ENCODE data around the gene MOB3A. TPM values are rescaled to one million over a fixed set of nuclear protein-coding genes. Genes with fewer than 3 reads are reported as not detected.
A peak's percentile ranks its signal among the peaks of the same experiment; 100 is the strongest.

Gene MOB3A
- total RNA-seq, 1 donor from 2014 or later, result 66.0 TPM

DNA sequence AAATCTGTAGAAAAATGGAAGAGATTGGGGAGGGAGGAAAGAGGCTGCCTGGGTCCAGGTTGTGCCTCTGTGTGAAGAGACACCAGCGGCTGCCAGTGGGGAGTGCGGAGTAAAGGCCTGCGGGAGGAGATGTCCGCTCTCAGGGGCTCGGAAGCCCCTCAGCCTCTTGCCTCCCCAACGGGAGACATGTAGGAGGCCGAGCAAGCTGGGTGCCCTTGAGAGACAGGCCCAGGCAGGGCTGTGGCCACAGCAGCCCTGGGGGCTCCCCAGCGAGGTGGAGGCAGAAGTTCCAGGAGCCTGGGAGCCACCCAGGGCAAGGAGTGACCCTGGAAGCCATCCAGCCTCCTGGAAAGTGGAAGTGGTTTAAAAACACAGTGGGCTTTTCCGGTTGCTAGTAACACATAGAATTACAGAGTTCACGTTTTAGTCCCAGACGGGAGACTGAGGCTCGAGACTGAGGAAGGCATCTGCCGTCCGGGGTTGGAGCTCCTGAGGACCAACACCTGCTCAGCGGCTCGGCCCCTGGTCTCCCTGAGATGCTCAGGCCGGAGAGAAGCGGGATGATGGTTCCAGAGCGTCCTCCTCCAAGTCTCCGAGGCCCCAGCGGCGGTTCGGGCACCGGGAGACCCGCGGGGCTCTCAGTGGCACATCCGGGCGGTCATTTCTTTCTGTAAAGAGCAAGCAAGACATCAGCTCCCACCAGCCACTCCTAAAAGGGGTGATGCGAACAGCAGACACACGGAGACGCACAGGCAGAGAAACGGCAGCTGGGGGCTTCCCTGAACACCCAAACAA lies 23.2 kb downstream of the MOB3A start:
- Mint-ChIP-seq H3K9me3 (ENCODE audit: unreplicated experiment) (peaks cover 9% of the 10 kb centered on the region), H3K27me3 (ENCODE audit: unreplicated experiment) (peaks cover 4% of the 10 kb centered on the region), H3K4me1 (ENCODE audit: low read depth, unreplicated experiment) (no peaks in the 10 kb centered on the region), H3K36me3 (ENCODE audit: unreplicated experiment) (peaks cover 4% of the 10 kb centered on the region), H3K27ac (ENCODE audit: unreplicated experiment) (no peak overlapping the region), H3K4me3 (ENCODE audit: unreplicated experiment) (no peak overlapping the region)
- TF ChIP-seq, protein P1, sequence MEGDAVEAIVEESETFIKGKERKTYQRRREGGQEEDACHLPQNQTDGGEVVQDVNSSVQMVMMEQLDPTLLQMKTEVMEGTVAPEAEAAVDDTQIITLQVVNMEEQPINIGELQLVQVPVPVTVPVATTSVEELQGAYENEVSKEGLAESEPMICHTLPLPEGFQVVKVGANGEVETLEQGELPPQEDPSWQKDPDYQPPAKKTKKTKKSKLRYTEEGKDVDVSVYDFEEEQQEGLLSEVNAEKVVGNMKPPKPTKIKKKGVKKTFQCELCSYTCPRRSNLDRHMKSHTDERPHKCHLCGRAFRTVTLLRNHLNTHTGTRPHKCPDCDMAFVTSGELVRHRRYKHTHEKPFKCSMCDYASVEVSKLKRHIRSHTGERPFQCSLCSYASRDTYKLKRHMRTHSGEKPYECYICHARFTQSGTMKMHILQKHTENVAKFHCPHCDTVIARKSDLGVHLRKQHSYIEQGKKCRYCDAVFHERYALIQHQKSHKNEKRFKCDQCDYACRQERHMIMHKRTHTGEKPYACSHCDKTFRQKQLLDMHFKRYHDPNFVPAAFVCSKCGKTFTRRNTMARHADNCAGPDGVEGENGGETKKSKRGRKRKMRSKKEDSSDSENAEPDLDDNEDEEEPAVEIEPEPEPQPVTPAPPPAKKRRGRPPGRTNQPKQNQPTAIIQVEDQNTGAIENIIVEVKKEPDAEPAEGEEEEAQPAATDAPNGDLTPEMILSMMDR (IDR thresholded peaks at IDR 0.05; ENCODE audit: partially characterized antibody, unreplicated experiment), result no peak
- no peak for DNase-seq

DNA sequence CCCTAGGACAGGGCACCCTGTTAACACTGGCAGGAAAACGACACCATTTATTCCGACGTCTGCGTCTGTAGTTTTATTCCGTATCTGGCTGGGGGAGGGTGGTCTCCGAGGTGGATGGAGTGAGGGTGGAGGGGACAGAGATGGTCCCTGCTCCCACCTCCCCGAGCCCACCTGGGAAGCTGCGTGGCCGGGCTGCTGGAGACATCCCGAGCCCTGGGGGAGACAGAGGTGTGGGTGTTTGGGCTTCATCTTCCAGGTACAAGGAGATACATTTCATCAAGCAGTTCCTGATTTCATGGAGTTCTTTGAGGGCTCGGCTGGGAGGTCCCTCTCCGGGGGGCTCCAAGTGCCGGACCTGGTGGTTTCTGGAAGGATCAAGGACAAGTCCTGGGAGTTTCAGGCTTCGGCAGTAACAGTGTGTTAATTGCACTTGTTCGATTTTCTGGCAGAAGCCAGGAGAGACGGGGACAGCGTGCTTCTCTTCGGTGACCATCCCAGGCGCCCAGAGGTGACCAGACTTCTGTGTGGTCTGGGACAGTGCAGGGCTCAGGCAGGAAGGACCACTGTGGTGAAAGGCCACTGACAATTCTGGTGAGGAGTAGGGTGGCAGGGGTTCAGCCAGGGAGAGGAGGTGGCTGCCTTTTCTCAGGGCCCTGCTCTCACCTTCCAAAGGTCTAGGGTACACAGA lies 25.0 kb downstream of the MOB3A start:
- DNase-seq, result no peak
- no peak overlapping the region for H3K4me3 Mint-ChIP-seq (ENCODE audit: unreplicated experiment)
- peaks cover 7% of the 10 kb centered on the region for H3K9me3 Mint-ChIP-seq (ENCODE audit: unreplicated experiment)
- no peak overlapping the region for H3K27ac Mint-ChIP-seq (ENCODE audit: unreplicated experiment)
- peaks cover 4% of the 10 kb centered on the region for H3K27me3 Mint-ChIP-seq (ENCODE audit: unreplicated experiment)
- H3K4me1 Mint-ChIP-seq (ENCODE audit: low read depth, unreplicated experiment), result no peaks in the 10 kb centered on the region
- TF ChIP-seq, protein P1 (IDR thresholded peaks at IDR 0.05; ENCODE audit: partially characterized antibody, unreplicated experiment), result no peak
- peaks cover 4% of the 10 kb centered on the region for H3K36me3 Mint-ChIP-seq (ENCODE audit: unreplicated experiment)

GRCh38 chr19:2070436-2070827 lies 25.7 kb downstream of the MOB3A start:
- H3K36me3 Mint-ChIP-seq (ENCODE audit: unreplicated experiment), result peaks cover 4% of the 10 kb centered on the region
- DNase-seq, result no peak
- H3K9me3 Mint-ChIP-seq (ENCODE audit: unreplicated experiment), result peaks cover 7% of the 10 kb centered on the region
- no peak overlapping the region for H3K27ac Mint-ChIP-seq (ENCODE audit: unreplicated experiment)
- TF ChIP-seq, protein P1 (IDR thresholded peaks at IDR 0.05; ENCODE audit: partially characterized antibody, unreplicated experiment), result no peak
- peaks cover 4% of the 10 kb centered on the region for H3K27me3 Mint-ChIP-seq (ENCODE audit: unreplicated experiment)
- no peaks in the 10 kb centered on the region for H3K4me1 Mint-ChIP-seq (ENCODE audit: low read depth, unreplicated experiment)
- H3K4me3 Mint-ChIP-seq (ENCODE audit: unreplicated experiment), result no peak overlapping the region

DNA sequence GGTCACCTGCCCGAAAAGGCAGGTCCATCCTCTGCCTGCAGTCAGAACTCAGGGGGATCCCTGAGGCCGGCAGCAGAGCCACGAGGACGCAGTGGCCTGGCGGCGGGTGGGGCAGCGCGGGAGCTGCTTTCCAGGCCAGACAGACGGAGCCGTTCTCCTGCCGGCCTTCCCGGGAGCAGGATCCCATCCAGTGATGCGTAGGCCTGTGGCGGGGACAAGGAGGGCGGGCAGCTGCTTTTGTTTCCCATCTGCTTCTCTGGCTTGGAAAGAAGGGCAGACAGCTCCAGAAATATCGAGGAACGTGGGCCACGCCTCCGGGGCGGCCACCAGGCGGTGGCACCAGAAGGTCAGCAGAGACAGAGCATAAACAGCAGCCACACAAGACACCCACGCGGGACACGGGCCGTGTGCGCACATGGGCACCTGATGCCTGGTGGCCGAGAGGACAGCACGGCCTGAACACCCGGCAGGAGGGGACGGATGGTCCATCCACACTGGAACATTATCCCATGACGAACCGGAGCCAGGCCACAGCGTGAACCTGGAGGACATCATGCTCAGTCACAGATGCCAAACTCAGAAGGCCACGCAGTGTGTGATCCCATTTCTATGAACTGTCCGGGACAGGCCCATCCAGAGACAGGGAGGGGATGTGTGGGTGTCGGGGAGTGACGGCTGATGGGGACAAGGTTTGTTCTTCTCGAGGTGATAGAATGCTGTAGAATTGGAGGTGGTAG lies 31.2 kb downstream of the MOB3A start:
- Mint-ChIP-seq H3K4me1 (ENCODE audit: low read depth, unreplicated experiment) (peaks cover 10% of the 10 kb centered on the region), H3K4me3 (ENCODE audit: unreplicated experiment) (no peak overlapping the region), H3K27me3 (ENCODE audit: unreplicated experiment) (peaks cover 15% of the 10 kb centered on the region), H3K27ac (ENCODE audit: unreplicated experiment) (peak overlapping the region; percentile 91), H3K36me3 (ENCODE audit: unreplicated experiment) (no peaks in the 10 kb centered on the region), H3K9me3 (ENCODE audit: unreplicated experiment) (peaks cover 12% of the 10 kb centered on the region)
- TF ChIP-seq, protein P1 (IDR thresholded peaks at IDR 0.05; ENCODE audit: partially characterized antibody, unreplicated experiment), result no peak
- DNase-seq, result peak; percentile 56
